CD4-positive, alpha-beta T cell treated with Interleukin-17A for 1 hour (primary cell): ENCODE data around the gene EPOP.

Source experiments
- DNase-seq: peaks from one replicate; pipeline ENCODE4 v3.0.0-alpha.2; 2020

EPOP gene

GRCh38 chr17:38674749-38675615, at the start of gene EPOP:
Gene EPOP (minus strand): TSS chr17:38674957. CDS start chr17:38674495, 462 bp downstream.
- DNase-seq = peak; percentile 89

- DNase-seq = no peak
Observed at GRCh38 chr17:38721802-38722201, 47.0 kb upstream of the EPOP start.

GRCh38 chr17:38720941-38721340, 46.2 kb upstream of the EPOP start:
- no peak for DNase-seq

GRCh38 chr17:38719943-38720641, 45.3 kb upstream of the EPOP start:
- no peak for DNase-seq

GRCh38 chr17:38719289-38719942, 44.7 kb upstream of the EPOP start:
- no peak for DNase-seq

- DNase-seq = no peak
Observed at GRCh38 chr17:38717139-38717745, 42.5 kb upstream of the EPOP start.

GRCh38 chr17:38716368-38717005, 41.7 kb upstream of the EPOP start:
- no peak for DNase-seq

- no peak for DNase-seq
Observed at GRCh38 chr17:38715216-38715943, 40.6 kb upstream of the EPOP start.

- no peak for DNase-seq
Observed at GRCh38 chr17:38713456-38714075, 38.8 kb upstream of the EPOP start.

- no peak for DNase-seq
Observed at GRCh38 chr17:38712593-38712992, 37.8 kb upstream of the EPOP start.

- DNase-seq = no peak
Observed at GRCh38 chr17:38711792-38712571, 37.2 kb upstream of the EPOP start.

- no peak for DNase-seq
Observed at GRCh38 chr17:38710985-38711384, 36.2 kb upstream of the EPOP start.

GRCh38 chr17:38710604-38710962, 35.8 kb upstream of the EPOP start:
- no peak for DNase-seq

- DNase-seq = no peak
Observed at GRCh38 chr17:38709864-38710603, 35.3 kb upstream of the EPOP start.

GRCh38 chr17:38709104-38709820, 34.5 kb upstream of the EPOP start:
- DNase-seq = no peak

- no peak for DNase-seq
Observed at GRCh38 chr17:38707678-38708351, 33.1 kb upstream of the EPOP start.

- peak; percentile 36 for DNase-seq
Observed at GRCh38 chr17:38706505-38707216, 31.9 kb upstream of the EPOP start.
